Measurements from ENCODE around the gene SSTR3.
"Not testable (repeated sequence)": the region's sequence is repeated elsewhere in the genome, so short reads cannot be mapped to it uniquely, and the experiment has no call there.

The SSTR3 gene

GRCh38 chr22:37235897-37236607 lies 23.8 kb upstream of the SSTR3 start:
- TF ChIP-seq CTCF (IDR thresholded peaks at IDR 0.05; ENCODE audit: low read depth, low read length, missing control alignments), result no peak
- no peak for DNase-seq (ENCODE audit: low read depth)
- no peak overlapping the region for H3K4me3 ChIP-seq (ENCODE audit: low read depth, low read length)
- in situ Hi-C loops (cut with HindIII; ENCODE audit: low sequenced_read_pairs), result no loop called here

DNA sequence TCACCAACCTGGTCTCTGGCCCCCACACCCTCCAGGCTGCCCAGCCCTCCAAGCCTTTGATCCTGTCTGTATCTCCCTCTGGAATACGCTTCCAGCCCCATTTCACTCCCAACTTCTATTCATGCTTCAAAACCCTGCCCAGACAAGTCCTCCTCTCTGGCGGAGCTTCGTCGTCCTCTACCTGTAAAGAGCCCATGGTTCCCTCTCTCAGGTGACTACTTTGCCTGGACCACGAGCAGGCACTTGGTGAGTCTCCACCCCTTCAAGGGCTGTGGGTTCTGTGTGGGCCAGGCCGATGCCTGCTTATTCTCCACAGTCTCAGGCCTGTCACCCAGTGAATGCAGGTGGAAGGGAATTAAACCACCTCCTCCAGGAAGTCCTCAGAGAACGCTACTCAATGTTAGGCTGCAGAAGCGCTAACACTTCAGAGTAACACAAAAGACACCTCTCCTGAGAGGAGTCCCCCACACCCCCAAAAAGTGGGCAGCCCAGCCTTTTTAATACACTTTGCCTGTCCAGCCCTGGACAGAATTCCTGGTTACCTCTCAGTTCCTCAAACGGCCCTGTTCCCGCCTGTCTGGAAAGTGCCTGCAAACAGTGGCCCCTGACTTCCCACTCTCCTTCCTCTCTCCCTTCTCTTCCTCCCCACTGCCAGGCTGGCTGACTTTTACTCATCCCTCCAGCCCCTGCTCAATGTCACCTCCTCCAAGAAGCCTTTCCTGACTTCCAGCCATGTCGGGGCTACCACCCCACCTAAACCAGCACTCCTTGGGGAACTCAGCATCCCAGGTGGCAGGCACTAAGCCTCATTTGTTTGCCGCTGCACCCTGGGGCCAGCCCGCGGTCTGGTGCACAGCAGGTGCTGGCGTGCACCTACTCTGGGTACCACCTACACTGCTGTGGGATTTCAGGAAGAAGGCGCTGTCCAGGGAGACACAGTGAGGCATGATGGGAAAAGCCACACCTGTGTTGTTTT lies 22.7 kb upstream of the SSTR3 start:
- no peak for DNase-seq (ENCODE audit: low read depth)
- in situ Hi-C loops (cut with HindIII; ENCODE audit: low sequenced_read_pairs), result no loop called here
- no peak overlapping the region for H3K4me3 ChIP-seq (ENCODE audit: low read depth, low read length)
- TF ChIP-seq CTCF (IDR thresholded peaks at IDR 0.05; ENCODE audit: low read depth, low read length, missing control alignments), result no peak

- in situ Hi-C loops (cut with HindIII; ENCODE audit: low sequenced_read_pairs), result no loop called here
- no peak overlapping the region for H3K4me3 ChIP-seq (ENCODE audit: low read depth, low read length)
- no peak for DNase-seq (ENCODE audit: low read depth)
These were observed 21.7 kb upstream of the SSTR3 start for GRCh38 chr22:37233751-37234631.

DNA sequence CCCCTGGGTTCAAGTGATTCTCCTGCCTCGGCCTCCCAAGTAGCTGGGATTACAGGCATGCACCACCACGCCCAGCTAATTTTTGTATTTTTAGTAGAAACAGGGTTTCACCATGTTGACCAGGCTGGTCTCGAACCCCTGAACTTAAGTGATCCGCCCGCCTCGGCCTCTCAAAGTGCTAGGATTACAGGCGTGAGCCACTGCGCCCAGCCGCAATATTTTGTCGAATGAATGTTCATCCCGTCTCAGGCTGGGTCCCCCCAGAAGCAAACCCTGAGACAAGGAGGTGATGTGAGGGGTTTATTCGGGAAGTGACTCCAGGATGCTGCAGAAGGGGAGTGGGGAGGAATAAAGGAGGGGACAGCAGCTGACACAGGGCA lies 21.1 kb upstream of the SSTR3 start:
- H3K4me3 ChIP-seq (ENCODE audit: low read depth, low read length); in situ Hi-C loops (cut with HindIII; ENCODE audit: low sequenced_read_pairs); DNase-seq (ENCODE audit: low read depth): not testable (repeated sequence)

More at GRCh38 chr22:37233751-37234631, 21.7 kb upstream of the SSTR3 start:
- TF ChIP-seq CTCF (IDR thresholded peaks at IDR 0.05; ENCODE audit: low read depth, low read length, missing control alignments), result no peak

- no peak for TF ChIP-seq CTCF (IDR thresholded peaks at IDR 0.05; ENCODE audit: low read depth, low read length, missing control alignments)
- no peak for DNase-seq (ENCODE audit: low read depth)
- H3K4me3 ChIP-seq (ENCODE audit: low read depth, low read length), result no peak overlapping the region
- in situ Hi-C loops (cut with HindIII; ENCODE audit: low sequenced_read_pairs), result no loop called here
These were observed 20.1 kb upstream of the SSTR3 start for GRCh38 chr22:37232140-37232998.

DNA sequence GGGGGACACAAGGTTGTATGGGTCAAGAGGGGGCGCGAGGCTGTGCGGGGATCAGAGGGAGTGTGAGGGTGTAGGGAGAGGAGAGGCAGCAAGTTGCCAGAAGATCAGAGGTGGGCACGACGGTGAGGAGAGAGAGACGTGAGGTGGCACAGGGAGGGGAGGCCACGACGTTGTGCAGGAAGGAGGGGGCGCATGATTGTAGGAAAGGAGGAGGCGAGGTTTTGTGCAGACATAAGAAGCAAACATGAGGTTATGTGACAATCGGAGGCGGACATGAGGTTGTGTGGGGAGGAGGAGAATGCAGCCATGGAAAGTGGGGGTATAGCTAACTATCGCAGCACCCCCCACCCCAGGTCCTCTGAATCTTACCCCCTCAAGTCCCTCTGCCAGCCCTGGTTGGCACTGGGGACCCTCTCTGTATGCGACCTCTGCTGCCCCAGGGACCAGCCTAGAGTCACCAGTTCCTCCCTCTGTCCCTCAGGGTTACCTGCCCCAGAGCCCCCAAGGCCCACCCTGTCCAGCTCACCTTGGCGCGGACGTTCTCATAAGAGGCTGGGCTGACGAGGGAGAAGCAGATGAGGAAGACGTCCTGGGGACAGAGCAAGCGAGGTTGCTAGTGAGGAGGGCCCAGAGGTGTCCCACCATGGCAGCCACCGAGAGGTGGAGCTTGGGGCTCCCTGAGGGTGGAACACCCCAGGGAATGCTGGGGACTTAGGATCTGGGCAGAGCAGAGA lies 19.3 kb upstream of the SSTR3 start:
- no peak for DNase-seq (ENCODE audit: low read depth)
- H3K4me3 ChIP-seq (ENCODE audit: low read depth, low read length), result no peak overlapping the region
- no peak for TF ChIP-seq CTCF (IDR thresholded peaks at IDR 0.05; ENCODE audit: low read depth, low read length, missing control alignments)
- in situ Hi-C loops (cut with HindIII; ENCODE audit: low sequenced_read_pairs), result no loop called here
